HCEC 1CT (cell line): ENCODE results near the gene LMF2.

Experiments
- DNase-seq: peaks from one replicate; pipeline ENCODE4 v3.0.0-alpha.2; 2017

LMF2 gene

DNA sequence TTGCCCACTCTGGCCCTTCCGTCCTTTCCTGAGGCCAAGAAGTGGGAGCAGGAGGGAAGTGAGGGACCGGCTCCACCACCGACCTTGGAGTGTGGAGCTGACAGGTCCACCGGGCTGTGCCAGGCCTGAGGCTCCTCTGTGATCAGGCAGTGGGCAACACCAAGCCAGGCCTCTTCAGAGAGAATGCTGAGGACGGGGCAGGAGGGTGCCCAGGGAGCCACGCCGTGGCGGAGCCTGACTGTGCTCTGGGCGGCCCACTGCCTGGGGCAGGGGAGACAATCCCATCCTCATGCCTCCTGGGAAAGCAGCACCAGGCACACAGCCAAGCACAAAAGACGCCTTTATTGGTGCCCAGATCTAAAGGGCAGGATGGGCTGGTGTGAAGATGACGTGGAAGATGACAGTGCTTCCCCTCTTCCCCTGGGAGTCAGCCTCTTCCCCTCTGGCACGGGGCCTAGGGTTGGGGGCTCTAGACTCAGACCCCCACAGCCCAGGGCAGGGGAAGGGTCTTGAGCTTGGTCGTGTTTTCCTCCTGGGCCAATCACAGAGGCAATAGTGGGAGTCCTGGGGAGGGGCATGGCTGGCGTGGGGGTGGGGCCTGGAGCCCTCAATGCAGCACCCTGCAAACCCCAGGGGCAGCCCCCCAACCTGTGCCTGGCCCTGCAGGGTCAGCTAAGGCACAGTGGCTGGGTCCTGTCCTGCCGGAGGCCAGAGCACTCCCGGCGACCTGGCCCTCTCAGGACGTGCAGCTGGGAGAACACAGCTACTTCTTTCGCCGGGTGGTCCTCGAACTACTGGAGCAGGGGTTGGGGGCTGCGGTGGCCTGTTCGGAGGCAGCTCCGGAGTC, 4.7 kb downstream of the LMF2 start:
- DNase-seq: no peak

DNA sequence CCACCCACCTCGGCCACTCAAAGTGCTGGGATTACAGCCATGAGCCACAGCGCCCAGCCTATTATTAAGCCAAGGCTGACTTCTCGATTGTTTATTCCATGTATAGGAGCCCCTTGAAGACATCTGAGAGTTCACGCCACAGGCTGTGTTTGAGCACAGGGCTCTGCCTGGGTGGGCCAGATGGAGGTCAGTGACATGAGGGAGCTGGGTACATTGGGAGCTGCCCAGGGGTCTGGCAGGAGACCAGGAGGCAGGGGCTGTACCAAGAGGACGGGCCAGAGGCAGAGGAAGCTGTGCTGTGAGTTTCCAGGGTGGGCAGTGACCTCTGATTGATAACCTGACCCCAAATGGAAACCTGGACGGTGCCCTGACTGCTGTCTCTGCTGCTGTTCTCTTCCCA, 5.4 kb downstream of the LMF2 start:
- no peak for DNase-seq

DNA sequence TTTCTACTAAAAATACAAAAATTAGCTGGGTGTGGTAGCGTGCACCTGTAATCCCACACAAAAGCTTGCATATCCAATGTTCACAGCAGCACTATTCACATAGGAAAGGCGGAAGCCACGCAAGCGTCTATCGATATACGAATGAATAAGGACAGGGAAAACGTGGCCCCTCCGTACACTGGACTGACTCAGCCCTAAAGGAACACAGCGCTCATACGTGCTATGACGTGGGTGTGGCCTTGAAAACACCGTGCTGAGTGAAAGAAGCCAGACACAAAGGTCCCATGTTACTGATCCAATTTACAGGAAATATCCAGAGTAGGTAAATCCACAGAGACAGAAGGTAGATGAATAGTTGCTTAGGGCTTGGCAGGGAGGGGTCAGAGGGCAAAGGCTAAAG, 7.0 kb downstream of the LMF2 start:
- DNase-seq: no peak

GRCh38 chr22:50498322-50498890, 9.1 kb downstream of the LMF2 start:
- peak; percentile 51 for DNase-seq

DNA sequence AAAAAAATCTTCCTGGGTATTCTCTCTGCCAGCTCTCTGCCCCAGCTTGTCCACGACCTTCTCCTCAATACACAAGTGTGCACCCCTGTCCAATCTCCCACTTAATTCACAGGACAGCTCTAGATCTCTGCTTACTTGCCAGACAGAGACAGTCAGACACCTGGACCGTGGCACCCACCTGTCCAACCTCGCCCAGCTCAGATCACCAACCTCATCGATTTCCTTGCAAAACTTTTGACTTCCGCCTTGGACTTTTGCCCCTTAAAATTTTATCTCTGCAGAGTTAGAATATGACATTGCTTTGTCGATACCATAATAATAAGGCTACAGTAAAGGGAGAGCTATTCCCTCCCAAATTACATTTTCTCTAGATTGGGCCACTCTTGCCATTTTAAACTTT, 10.4 kb downstream of the LMF2 start:
- DNase-seq: no peak

- no peak for DNase-seq
These were observed 16.8 kb downstream of the LMF2 start for GRCh38 chr22:50490531-50491308.

- no peak for DNase-seq
These were observed 17.9 kb downstream of the LMF2 start for GRCh38 chr22:50489363-50490243.

DNA sequence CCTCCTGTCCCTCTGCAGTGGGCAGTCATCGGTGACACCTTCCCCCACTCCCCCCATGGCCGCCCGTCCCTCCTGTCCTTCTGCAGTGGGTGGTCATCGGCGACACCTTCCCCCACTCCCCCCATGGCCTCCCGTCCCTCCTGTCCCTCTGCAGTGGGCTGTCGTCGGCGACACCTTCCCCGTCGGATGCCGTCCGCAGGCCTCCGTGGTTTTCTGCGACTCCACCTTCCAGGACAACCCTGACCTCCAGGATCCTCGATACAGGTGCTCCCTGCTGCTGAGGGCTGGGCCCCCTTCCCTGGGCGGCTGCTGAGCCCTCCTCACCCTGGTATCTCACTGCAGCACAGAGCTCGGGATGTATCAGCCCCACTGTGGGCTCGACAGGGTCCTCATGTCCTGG, 18.6 kb downstream of the LMF2 start:
- DNase-seq: no peak

DNA sequence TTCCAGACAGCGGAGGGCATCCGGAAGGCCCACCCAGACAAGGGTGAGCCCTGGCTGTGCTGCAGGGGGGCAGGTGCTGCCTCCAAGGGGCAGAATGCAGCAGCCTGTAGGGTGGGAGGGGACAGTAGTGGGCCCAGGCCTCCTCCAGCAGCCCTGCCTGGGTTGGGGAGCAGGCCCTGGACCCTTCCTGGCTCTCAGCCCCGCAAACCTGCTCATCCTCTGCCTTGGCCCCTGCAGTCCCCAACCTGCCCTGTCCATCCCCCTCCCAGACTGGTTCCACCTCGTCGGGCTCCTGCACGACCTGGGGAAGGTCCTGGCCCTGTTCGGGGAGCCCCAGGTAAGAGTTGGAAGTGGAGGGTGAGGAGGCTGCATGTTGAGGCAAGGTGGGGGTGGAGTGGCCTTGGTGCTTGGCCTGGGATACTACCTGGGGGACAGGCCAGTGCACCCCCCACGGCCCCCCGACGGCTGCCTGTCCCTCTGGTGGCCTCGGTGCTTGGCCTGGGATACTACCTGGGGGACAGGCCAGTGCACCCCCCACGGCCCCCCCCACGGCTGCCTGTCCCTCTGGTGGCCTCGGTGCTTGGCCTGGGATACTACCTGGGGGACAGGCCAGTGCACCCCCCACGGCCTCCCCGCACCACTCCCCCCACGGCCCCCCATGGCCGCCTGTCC, 19.4 kb downstream of the LMF2 start:
- no peak for DNase-seq

DNA sequence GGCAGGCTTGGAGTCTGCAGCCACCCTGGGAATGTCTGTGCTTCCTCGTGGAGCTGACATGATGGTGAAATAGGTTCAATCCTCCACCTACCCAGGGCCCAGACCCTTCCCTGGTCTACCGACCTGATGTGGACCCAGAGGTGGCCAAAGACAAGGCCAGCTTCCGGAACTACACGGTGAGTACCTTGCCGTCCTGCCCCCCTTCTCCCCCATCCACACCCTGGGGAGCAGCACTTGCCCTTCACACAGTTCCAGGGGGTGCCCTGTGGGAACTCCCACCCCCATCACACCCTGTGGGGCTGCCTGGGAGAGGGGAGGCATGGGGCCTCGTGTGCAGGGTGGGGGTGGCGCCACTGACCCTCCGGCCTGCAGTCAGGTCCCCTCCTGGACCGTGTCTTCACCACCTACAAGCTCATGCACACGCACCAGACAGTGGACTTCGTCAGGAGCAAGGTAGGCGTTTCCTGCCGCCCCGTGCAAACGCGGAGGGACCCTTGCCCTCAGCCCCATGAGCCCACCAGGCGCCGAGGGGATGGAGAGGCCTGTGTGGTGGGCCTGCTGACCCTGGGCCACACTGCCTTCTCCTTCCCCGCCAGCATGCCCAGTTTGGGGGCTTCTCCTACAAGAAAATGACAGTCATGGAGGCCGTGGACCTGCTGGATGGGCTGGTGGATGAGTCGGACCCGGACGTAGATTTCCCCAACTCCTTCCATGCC, 20.1 kb downstream of the LMF2 start:
- DNase-seq: no peak

DNA sequence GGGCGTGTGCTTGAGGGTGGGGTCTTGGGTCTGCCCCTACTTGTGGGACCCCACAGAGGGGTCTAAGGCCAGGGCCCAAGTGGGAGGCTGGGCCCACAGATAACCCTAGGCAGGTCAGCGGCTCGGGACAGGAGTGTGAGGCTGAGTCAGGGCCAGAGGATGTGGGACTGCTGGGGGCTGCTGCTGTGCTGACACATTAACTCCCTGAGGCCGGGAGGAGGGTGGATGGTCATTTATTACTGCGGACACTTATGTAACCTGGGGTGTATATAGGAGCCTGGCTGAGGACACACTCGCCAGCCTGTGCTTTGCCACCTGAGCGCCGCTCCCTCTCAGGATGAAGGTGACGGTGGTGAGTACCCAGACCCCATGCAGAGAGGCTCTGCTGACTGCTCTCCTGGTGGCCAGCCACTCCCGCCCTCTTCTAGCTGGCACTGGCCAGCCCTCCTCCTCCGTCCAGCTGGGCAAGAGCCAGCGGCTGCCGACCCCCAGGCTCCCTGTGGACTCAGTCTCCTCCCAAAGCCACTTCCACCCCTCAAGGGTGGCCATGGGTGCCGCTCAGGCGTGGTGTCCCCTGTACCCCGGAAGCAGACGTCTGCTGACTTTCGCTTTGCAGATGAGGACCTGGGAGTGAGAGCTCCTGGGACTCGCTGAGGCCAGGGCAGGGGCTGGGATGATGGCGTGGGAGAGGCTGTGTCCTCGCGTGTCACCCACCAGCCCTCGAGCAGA, 20.8 kb downstream of the LMF2 start, which contains the start of gene MIOX:
Gene MIOX (plus strand): TSS at position 299 of the 729 bp plus-strand sequence. CDS start 39 bp downstream, at position 338.
- DNase-seq: no peak

DNA sequence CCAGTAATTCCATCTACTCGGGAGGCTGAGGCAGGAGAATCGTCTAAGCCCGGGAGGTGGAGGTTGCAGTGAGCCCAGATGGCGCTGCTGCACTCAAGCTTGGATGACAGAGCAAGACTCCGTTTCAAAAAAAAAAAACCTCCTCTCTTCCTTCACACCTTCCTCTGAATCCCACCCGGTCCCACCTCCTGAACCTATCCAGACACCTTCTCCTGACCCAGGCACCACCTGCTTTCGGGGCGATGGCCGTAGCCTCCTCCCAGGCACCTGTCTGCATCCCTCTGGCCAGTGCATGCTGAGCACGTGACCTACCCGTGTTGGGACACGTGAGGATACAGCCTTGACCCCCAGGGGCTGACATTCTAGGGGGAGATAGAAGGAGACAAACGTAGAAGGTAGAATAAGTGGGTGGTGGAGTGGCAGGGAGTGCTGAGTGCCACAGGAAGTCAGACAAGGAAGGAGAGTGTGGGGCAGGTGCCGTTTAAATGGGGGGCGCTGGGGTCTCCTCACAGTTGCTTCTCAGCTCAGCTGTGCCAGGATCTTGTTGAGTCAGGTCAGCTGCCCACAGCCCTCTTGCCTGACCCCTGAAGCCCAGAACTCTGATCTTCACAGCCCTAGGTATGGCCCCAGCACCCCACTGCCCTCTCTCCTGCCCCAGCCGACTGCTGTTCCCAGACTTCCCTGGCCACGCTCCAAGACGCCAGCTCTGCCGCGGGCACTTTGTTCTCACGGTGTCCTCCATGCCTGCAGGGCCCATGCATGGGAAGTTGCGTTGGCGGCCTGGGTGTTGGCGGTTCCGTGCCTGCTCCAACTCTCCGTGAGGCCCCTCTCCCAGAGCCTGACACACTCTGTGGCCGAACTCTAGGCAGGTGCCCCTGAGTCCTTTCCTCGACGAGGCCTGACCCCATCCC, 22.0 kb downstream of the LMF2 start:
- DNase-seq: no peak

DNA sequence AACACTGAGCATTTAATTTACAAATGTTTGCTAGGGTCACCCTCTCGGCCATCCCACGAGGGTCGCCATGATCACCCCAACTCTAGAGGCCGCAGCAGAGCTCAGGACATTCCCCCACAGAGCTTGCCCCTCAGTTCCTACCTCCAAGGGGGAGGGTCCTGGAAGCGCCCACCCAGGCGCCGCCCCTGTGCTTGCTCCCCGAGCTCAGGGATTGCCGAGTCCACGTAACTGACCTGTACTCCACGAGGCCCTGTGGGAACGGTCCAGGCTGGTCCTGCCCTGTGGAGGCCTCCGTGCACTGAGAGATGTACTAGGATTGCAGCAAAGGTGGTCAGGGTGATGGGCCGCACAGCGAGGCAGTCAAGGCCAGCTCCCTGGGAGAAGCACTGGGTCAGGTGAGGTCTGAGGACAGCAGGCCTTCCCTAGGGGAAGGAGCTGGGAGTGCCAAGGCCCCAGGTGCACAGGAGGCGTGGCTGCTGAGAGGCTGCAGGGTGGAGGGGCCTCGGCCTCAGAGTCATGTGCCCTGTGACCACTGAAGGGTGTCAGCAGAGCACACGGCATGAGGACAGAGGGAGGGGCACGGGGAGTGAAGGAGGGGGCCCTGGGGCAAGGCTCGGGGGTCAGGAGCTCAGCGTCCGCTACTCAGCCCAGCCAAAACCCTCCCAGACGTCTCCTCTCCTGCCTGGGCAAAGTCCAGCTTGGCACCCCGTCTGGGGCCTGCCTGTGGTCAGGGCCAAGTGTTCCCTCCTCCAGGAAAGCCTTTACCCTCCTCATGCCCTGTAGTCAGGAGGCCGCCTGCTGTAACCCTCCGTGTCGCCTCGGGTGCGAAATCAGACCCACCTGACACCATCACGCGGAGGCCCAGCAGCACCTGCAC, 23.3 kb downstream of the LMF2 start:
- no peak for DNase-seq

- no peak for DNase-seq
These were observed 23.9 kb downstream of the LMF2 start for GRCh38 chr22:50483556-50483955.

GRCh38 chr22:50483106-50483505, 24.4 kb downstream of the LMF2 start:
- DNase-seq: no peak

DNA sequence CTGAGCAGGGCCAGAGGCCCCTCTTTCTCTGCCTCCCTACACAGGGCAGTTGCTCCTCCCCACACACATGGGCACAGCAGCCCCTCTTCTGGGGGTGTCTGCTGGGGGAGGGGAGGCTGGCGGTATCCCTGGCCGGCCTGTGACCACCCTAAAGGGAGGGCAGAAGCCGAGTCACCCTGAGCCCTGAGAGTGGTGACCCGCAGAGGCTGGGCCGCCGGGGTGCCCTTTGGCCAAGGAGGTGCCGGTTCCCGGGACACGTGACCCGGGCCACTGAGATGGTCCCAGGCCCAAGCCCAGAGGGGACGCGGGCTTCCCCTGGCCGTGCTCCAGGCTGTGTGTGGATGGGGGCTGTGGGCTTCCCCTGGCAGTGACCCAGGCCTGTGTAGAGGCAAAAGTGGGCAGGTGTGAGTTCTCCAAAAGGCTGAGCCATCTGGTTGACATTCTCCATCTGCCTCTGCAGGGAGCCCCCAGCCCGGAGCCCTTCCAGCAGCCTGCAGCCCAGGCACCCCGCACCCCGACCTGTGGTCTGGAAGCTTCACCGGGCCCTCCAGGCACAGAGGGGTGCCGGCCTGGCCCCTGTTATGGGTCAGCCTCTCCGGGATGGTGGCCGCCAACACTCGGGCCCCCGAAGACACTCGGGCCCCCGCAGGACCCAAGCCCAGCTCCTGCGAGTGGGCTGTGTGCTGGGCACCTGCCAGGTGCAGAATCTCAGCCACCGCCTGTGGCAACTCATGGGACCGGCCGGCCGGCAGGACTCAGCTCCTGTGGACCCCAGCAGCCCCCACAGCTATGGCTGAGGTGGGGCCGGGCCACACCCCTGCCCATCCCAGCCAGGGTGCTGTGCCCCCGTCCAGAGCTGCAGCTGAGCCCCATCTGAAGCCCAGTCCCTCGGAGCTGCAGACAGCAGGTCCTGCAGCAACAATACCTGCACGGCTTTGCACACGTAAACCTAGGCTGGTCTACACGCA, 25.1 kb downstream of the LMF2 start:
- no peak for DNase-seq

DNA sequence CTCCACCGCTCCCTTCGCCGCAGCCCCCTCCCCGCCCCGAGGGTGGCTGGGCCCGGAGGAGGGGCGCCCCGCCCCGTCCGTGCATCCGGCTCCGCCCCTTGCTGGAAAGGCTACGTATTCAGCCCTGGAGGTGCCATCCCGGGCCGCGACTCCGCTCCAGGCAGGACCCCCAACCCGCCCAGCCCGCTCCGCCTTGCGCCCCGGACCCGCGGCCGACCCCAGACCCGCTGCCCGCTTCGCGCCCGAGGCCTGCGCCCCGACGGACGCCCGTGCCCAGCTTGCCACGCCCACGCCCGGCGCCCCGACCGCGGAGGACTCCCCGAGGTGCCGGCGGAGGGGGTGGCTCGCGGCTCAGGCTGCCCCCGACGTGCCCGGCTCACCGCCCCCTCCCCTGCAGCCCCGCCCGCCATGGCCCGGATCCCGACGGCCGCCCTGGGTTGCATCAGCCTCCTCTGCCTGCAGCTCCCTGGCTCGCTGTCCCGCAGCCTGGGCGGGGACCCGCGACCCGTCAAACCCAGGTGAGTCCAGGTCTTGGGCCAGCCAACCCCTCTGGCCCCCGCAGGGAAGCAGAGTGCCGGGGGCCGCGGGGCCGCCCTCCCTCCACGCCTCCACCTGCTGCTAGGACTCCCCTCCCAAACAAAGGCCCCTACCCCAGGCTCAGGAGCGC, 25.9 kb downstream of the LMF2 start, which contains the start of gene ADM2:
Gene ADM2 (plus strand): TSS at position 104 of the 667 bp plus-strand sequence. CDS start 305 bp downstream, at position 409.
- no peak for DNase-seq
